ENCODE results near the gene ZNF777.
A peak's percentile ranks its signal among the peaks of the same experiment; 100 is the strongest.
"Not testable (repeated sequence)": the region's sequence is repeated elsewhere in the genome, so short reads cannot be mapped to it uniquely, and the experiment has no call there.

The ZNF777 gene

DNA sequence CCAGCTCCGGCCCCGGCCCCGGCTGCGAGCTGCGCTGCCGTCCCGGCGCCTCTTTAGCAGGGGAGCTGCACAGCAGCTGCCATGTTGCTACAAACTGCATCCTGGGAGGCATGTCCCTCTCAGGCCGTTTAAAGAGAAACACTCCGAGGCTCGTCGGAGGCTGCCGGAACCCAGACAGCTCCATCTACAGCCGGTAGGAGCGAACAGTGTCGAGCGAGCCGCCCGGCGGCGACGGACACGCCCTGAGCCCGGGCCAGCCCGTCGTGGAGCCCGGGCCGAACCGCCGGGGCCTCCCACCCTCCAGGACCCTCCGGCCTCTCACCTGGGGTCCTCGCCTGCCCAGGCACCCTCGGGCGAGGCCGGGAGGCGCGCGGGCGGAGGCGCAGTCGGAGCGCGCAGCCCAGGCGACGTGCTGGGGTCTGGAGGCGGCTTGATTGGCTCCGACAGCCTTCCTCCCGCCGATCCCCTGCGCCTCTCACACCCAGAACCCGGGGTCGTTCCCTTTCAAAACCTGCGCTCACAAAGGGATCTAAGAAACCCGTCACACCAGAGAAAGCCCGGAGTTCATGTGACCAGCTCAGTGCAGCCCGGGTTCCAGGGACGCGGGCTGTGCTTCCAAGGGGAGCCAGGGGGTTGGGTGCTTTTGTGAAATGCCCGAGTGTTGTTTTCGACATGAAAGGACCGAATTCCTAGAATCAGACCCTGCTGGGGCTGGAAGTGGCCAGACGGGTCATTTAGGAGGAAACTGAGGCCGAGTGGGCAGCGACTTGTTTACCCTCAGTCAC is at the start of gene ZNF777:
Gene ZNF777 (minus strand): TSS at position 570 of the 785 bp plus-strand sequence. CDS start 5,040 bp downstream, outside the sequence.
- DNase-seq (ENCODE audit: low read depth) = peak; percentile 67

DNA sequence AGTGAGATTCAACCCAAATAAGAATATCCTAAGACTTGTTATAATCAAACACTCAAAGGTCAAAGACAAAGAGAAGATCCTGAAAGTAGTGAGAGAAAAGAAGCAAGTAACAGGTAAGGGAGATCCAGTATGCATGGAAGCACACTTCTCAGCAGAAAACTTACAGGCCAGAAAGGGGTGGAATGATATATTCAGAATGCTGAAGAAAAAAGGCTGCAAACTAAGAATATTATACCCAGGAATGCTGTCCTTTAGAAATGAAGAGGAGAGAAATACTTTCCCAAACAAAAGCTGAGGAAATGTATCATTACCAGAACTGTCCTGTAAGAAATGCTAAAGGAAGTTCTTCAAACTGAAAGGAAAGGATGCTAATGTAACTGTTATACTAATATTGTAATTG is 49.4 kb upstream of the ZNF777 start:
- DNase-seq (ENCODE audit: low read depth) = no peak

- no peak for DNase-seq (ENCODE audit: low read depth)
Measured at GRCh38 chr7:149509774-149510173, 48.9 kb upstream of the ZNF777 start.

DNA sequence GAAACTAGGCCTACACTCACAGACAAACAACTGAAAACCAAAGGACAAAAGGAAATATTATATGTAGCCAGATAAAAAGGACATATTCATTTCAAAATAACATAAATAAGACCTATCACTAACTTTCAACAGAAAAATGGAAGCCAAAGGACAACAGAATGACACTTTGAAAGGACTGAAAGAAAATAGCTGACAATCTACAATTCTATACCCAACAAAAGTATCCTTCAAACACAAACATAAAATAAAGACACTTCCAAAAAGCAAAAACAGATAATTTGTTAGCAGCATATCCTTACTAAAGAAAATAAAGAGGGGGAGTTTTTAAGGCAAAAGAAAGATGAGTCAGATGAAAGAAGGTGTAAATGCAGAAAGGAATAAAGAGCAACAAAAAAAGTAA is 44.7 kb upstream of the ZNF777 start:
- DNase-seq (ENCODE audit: low read depth) = no peak

GRCh38 chr7:149501651-149502050 is 40.8 kb upstream of the ZNF777 start:
- DNase-seq (ENCODE audit: low read depth) = no peak

DNA sequence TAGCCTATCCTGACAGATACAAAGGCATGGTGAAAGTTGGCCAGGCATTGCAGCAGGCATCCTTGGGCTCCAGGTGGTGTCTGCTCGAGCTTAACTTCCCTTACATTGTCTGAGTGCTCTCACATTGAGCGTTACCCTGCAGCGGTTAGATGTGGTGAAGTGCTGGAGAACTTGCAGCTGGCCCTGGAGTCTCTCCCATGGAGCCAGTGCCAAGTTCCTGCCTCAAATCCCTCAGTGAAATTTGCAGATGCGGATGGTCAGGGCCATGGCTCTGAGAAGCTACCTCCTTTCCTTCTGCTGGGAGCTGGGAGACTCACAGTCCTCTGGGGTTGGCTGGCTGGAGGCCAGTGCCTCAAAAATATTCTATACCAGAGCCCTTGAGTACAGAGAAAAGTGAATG is 40.0 kb upstream of the ZNF777 start:
- no peak for DNase-seq (ENCODE audit: low read depth)

DNA sequence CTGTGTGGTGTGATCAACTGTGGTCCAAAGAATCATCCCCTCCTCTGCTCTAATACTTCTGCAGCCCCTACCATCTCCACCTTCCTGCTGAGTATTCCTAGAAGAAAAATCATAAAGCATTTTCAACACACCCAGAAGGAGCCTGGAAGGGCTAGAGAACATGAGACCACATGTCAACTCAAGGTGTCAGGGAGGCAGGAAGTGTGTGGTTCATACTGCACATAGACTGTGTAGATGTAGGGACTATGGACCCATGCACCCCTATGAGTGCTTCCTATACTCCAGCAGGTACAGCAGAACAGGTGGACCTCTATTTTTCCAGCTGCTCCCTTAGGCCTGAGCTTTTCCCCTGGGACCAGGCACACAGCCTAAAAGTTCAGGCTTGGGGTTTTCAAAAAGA is 39.3 kb upstream of the ZNF777 start:
- DNase-seq (ENCODE audit: low read depth) = no peak

DNA sequence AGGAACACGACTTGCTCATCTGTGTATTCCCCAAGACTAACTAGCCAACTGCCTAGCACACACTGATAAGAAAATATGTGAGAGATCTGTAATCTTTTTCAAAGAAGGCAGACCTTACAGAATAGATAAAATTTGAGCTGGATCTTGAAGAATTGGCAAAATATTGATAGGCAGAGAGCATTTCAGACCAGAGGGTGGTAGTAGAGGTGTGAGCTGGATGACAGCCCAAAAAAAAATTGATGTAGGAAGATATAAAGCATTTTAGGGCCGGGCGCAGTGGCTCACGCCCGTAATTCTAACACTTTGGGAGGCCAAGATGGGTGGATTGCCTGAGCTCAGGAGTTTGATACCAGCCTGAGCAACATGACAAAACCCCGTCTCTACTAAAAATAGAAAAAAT is 37.9 kb upstream of the ZNF777 start:
- DNase-seq (ENCODE audit: low read depth) = no peak

- DNase-seq (ENCODE audit: low read depth) = peak; percentile 73
Measured at GRCh38 chr7:149497467-149498261, 36.8 kb upstream of the ZNF777 start, which contains the start of gene ZNF746. Gene ZNF746 (minus strand): TSS chr7:149497809. CDS start chr7:149497536, 273 bp downstream.

GRCh38 chr7:149496642-149497391 is 36.0 kb upstream of the ZNF777 start:
- DNase-seq (ENCODE audit: low read depth) = peak; percentile 43

DNA sequence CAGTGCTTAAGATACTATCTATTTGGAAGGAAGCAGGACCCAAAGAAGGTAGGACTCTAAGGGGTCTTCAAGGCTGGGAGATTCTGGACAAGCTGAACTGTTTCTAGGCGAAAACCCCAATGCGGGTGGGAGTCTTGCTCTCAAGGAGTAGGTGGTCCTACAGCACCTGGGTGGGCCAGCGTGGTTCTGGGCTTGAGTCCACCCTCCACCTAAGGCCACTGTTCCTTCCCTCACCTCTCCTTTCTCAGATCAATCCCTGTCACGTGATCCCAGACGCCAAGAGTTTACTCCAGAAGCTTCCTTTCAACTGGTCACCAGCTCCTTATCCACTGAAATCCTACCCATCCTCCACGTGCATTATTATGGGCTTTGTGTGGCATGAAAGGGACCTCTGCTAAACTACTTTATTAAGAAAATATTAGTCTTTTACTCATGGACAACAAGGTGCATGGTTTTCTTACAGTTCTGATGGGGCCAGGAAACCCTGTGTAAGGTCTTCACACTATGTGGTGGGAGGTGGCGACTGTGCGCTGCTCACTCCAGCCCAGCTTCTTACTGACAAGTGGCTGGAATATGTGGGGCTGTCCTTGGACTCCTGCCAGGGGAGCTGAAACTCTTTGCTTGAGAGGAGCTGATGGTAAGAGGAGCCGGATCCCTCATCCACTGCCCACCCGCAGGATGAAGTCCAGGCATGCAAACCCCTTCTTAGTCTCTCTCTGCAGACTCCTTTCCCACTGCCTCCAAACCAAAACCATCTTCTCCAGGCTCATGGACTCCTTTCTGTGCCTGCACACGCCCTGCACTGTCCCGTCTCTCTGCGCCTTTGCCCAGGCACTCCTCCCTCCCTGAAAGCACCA is 35.2 kb upstream of the ZNF777 start:
- DNase-seq (ENCODE audit: low read depth) = no peak

DNA sequence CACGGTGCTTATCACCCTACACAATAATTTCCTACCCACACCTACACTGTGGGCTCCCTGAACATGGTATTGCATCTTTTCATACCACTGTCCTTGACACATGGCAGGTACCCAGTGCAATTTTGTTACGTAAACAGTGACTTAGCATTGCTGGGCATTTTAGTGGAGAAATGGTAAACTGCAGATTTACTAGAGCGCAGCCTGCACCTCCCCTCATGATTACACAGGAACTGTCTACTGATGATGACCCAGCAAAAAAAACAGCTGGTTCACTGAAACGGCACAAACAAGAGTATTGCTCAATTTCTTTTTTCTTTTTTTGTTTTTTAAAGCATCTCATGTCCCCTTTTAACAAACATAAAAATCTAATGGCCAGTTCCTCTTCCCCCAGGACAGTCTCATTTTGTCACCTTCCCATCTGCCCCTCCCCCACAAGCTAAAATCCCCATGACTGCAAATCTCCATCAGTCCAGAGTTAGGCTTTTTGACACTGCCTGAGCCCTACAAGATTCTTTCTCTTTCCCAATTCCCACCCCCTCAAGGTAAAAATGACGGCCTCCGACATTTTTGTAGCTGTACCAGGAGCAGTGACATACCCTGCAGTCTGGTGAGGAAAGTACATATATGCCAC is 34.0 kb upstream of the ZNF777 start:
- no peak for DNase-seq (ENCODE audit: low read depth)

DNA sequence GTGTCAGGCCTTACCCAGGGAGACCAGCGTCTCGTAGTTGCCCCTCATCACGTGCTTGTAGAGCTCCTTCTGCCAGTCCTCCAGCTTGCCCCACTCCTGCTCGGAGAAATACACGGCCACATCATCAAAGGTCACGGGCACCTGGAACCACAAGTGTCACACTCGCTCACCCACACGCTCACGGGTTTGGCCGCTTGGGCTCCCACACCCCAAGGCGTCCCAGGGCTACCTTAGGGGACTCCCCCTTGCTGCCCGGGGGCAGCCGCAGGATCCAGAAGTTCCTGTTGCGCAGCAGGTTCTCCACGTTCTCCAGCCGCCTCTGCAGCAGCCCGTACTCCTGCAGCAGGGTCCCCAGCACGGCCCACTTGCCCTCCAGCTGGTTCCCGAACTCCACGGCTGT is 33.1 kb upstream of the ZNF777 start:
- DNase-seq (ENCODE audit: low read depth) = not testable (repeated sequence)

- no peak for DNase-seq (ENCODE audit: low read depth)
Measured at GRCh38 chr7:149493366-149493765, 32.5 kb upstream of the ZNF777 start.

DNA sequence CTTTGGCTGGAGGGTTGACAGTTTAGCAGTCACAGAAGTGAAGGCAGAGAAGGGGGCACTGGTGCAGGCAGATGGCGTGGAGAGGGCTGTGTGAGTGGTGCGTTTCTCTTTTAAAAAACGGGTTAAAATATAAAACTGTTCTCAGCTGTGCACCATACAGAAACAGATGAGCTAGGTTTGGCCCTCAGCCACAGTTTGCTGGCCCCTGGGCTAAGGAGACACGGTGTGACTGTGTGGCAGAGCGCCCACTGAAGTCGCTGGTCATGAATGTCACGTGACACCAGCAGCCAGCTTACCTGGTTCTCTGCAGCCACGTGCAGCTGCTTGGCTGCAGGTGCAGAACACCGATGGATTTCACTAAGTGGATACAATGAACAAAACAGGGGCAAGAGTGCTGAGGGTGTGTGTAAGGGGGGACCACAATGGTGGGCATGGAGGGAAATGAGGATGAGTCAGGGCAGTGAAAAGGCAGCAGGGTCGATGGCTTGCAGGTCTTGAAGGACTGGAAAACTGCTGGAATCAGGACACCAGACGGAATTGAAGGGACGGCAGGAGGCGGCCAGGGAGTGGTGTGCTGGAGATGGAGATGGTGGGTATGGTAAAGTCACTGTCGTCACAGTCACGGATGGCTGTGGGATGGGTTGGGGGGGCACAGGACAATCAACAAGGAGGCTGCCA is 29.4 kb upstream of the ZNF777 start:
- DNase-seq (ENCODE audit: low read depth) = no peak

DNA sequence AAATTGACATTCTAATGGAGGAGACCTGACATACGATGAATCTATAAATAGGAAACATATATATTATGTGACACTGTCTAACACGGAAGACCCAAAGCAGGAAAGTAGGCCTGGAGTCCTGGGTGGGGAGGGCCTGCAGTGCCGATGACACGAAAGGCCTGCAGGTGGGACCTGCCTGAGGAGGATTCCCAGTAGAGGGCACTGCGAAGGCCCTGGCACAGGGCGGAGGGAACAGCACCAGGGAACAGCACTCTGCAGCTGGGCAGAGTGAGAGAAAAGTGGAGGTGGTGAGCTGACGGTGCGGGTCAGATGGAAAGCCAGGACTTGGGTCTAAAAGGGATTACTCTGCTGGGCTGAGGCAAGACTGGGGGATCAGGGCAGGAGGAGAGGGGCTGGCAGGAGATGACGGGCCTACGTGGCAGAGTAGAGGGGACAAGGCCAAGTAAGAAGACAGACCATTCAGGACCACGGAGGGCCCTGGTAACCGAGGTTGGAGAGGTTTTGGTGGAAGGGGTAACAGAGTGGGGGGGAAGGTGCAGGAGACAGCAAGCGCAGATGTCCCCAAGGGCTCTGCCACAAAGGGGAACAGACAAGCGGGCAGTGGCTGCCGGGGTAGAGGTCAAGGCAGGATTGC is 28.6 kb upstream of the ZNF777 start:
- no peak for DNase-seq (ENCODE audit: low read depth)

DNA sequence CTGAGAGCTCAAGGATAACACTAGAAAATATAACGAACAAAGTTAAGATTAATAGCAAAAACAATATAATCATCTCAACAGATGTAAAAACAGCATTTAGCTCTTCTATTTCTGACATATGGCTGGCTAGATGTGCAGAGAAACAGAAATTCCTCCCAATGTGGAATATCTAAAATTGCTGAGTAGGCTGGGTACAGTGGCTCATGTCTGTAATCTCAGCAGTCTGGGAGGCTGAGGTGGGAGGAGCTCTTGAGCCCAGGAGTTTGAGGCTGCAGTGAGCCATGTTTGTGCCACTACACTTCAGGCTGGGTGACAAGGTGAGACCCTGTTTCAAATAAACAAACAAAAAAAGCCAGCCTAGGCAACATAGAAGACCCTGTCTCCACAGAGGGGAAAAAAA is 18.7 kb upstream of the ZNF777 start:
- no peak for DNase-seq (ENCODE audit: low read depth)

GRCh38 chr7:149478754-149479153 is 17.9 kb upstream of the ZNF777 start:
- no peak for DNase-seq (ENCODE audit: low read depth)

DNA sequence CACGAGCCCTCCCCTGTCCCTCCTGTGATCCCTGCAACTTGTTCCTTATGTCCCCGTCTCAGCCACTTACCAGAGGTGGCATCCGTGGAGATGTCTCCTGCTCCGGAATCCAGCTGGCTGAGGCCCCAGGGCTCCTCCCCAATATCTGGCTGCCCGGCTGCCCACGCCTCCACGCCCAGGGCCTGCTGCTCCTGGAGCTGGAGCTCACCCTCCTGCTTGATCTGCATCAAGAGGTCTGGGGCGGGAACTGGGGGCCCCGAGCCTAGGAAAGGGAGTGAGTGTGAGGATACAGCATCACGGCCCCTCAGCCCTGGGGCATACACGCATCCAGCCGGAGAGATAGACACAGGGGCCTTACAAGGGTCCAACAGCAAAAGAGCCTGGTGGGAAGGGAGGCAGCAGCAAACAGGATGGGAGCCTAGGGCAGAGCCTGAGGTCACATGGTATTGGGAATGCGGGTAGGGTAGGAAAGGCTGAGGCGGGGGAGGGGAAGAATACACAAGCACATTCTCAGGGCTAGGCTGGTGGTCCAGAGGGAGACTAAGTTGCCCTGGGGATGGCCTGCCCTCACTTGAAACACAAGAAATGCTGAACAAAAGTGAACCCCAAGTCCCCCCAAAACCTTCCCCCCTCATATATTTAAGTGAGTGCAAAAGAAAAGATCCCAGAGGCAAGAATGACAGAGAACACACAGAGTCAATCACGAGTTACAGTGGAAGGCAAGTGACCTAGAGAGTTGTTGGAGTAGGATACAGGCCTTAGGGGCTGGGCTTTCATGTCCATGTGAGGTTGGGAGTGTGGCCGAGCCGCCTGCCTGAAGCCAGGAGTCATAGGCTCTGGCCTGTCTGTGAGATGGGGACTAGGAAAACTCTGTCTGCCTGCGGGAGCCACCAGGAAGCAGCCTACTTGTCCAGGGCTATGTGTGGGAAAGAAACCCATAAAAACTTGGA is 16.9 kb upstream of the ZNF777 start:
- DNase-seq (ENCODE audit: low read depth) = no peak
